GM23338 (cell line): ENCODE measurements around the gene GASK1B. TPM values are rescaled to one million over a fixed set of nuclear protein-coding genes. Genes with fewer than 3 reads are reported as not detected.

ENCODE experiments used
- ATAC-seq: fragments of 200-7000 bp; cut with Tn5 transposase; 3 replicates; pipeline ENCODE4 v1.9.1; 2020
- DNase-seq: peaks from one replicate; pipeline ENCODE4 v3.0.0-alpha.2; 2015; ENCODE audit warnings: low spot score
- H2AFZ ChIP-seq: fragments of 200-600 bp; sonication (generic); 2 replicates; pipeline ENCODE4 v1.8.0; 2016; ENCODE audit warnings: antibody characterized with exemption, mild to moderate bottlenecking, moderate library complexity
- H3F3A ChIP-seq: fragments of 200-600 bp; sonication (generic); replicated peaks from 2 replicates; pipeline ENCODE4 v1.8.0; 2017; ENCODE audit warnings: antibody characterized with exemption, mixed run types, low read depth
- H3K27ac ChIP-seq: fragments of 200-600 bp; sonication (generic); 2 replicates; pipeline ENCODE4 v1.6.1; 2016; ENCODE audit warnings: low read depth
- H3K27me3 ChIP-seq: fragments of 200-600 bp; sonication (generic); 2 replicates; pipeline ENCODE4 v1.8.0; 2016; ENCODE audit warnings: mild to moderate bottlenecking, mixed run types, moderate library complexity; ENCODE audit not compliant: insufficient read depth
- H3K36me3 ChIP-seq: fragments of 200-600 bp; sonication (generic); 2 replicates; pipeline ENCODE4 v1.8.0; 2016; ENCODE audit warnings: mild to moderate bottlenecking; ENCODE audit not compliant: insufficient read depth
- H3K4me1 ChIP-seq: fragments of 200-600 bp; sonication (generic); 2 replicates; pipeline ENCODE4 v1.8.0; 2016; ENCODE audit warnings: mild to moderate bottlenecking, moderate library complexity; ENCODE audit not compliant: insufficient read depth
- H3K4me2 ChIP-seq: fragments of 200-600 bp; sonication (generic); 2 replicates; pipeline ENCODE4 v1.7.1; 2017; ENCODE audit warnings: mixed run types
- H3K4me3 ChIP-seq: fragments of 200-600 bp; sonication (generic); 2 replicates; pipeline ENCODE4 v1.6.1; 2016; ENCODE audit warnings: mixed run types
- H3K79me2 ChIP-seq: fragments of 200-600 bp; sonication (generic); replicated peaks from 2 replicates; pipeline ENCODE4 v1.8.0; 2017; ENCODE audit warnings: mild to moderate bottlenecking; ENCODE audit not compliant: insufficient read depth
- H3K9me2 ChIP-seq: fragments of 200-600 bp; sonication (generic); 2 replicates; pipeline ENCODE4 v1.8.0; 2017; ENCODE audit not compliant: insufficient read depth
- H4K20me1 ChIP-seq: fragments of 200-600 bp; sonication (generic); replicated peaks from 2 replicates; pipeline ENCODE4 v1.8.0; 2017; ENCODE audit warnings: mild to moderate bottlenecking; ENCODE audit not compliant: insufficient read depth
- H3K27ac Mint-ChIP-seq: 2 replicates; pipeline ENCODE4 v1.8.0; 2020; ENCODE audit warnings: inconsistent platforms, mild to moderate bottlenecking, moderate library complexity, mixed read lengths
- H3K27me3 Mint-ChIP-seq: 3 replicates; pipeline ENCODE4 v1.8.0; 2022; ENCODE audit warnings: low read depth, mild to moderate bottlenecking, moderate library complexity, mixed read lengths, inconsistent platforms; ENCODE audit not compliant: insufficient read depth, poor library complexity
- H3K36me3 Mint-ChIP-seq: 3 replicates; pipeline ENCODE4 v1.8.0; 2021; ENCODE audit warnings: low read depth, mild to moderate bottlenecking, inconsistent platforms, moderate library complexity, mixed read lengths
- H3K4me1 Mint-ChIP-seq: 3 replicates; pipeline ENCODE4 v1.8.0; 2020; ENCODE audit warnings: mild to moderate bottlenecking, inconsistent platforms, mixed read lengths
- H3K4me3 Mint-ChIP-seq: 3 replicates; pipeline ENCODE4 v1.8.0; 2021; ENCODE audit warnings: moderate library complexity, mild to moderate bottlenecking, inconsistent platforms, mixed read lengths
- H3K9me3 Mint-ChIP-seq: 3 replicates; pipeline ENCODE4 v1.8.0; 2020; ENCODE audit warnings: moderate library complexity, mild to moderate bottlenecking, inconsistent platforms, mixed read lengths
- JUNB ChIP-seq: IDR thresholded peaks from one replicate; pipeline ENCODE4 v1.6.1; 2016; ENCODE audit warnings: antibody characterized with exemption; ENCODE audit not compliant: unreplicated experiment
- REST ChIP-seq: IDR thresholded peaks from one replicate; pipeline ENCODE4 v1.6.1; 2018; ENCODE audit warnings: antibody characterized with exemption; ENCODE audit not compliant: unreplicated experiment
- STAT1 ChIP-seq: IDR thresholded peaks from one replicate; pipeline ENCODE4 v1.6.1; 2016; ENCODE audit warnings: antibody characterized with exemption; ENCODE audit not compliant: unreplicated experiment
- ZNF331 ChIP-seq: fragments of 250-450 bp; sonication (Bioruptor Pico); IDR thresholded peaks from 2 replicates; pipeline ENCODE4 v1.5.0; 2020; ENCODE audit warnings: low read depth, mild to moderate bottlenecking, moderate library complexity
- ZNF462 ChIP-seq: fragments of 250-450 bp; sonication (Bioruptor Pico); IDR thresholded peaks from 2 replicates; pipeline ENCODE4 v1.5.0; 2020; ENCODE audit warnings: mild to moderate bottlenecking, moderate library complexity
- polyA plus RNA-seq: library from polyadenylated mRNA; unstranded; fragments of >200 nt; fragmentation: Nextera tagmentation; extraction: Ambion mirVana; gene quantifications from 2 replicates; pipeline ENCODE4 v1.2.1, GENCODE V29; 2016
- total RNA-seq: library from RNA; depleted of rRNA; stranded (reverse); fragments of >200 nt; shearing (Covaris generic); gene quantifications from 2 replicates; pipeline ENCODE4 v1.2.3, GENCODE V29; 2014
- TF ChIP-seq, protein P1 (sequence below), 2 experiments: fragments of 200-600 bp in 1 of 2; sonication (generic) in 1 of 2; conservative IDR thresholded peaks; 2 replicates each; pipeline versions ENCODE4 v1.5.1 to v1.6.1; 2016 to 2017; ENCODE audit warnings: antibody characterized with exemption in 2 of 2, low read depth in 2 of 2, mild to moderate bottlenecking in 2 of 2, moderate library complexity in 1 of 2

GASK1B gene
- total and polyA plus RNA-seq, 2 experiments from 2014 or later: not detected

DNA sequence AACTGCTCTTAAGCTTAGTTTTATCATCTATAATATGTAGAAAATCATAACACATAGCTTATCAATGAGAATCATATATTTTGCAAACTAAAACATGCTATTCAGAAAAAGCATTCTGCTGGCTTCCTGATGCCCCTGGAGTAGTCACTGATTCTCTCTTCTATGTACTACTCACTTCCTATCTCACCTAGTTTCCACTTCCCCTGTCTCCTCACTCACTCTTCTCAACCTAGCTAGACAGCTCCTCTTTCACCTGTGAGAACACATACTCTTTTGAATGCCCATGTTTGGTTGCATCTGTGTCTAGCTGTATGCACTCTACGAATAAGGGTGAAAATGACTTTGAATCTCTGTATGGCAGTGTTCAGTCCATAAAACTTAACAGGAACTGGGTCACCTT lies 46.8 kb upstream of the GASK1B start (continued):
- TF ChIP-seq REST (no peak), ZNF331 (CRISPR knock-in tag) (no peak)
- TF ChIP-seq, protein P1, sequence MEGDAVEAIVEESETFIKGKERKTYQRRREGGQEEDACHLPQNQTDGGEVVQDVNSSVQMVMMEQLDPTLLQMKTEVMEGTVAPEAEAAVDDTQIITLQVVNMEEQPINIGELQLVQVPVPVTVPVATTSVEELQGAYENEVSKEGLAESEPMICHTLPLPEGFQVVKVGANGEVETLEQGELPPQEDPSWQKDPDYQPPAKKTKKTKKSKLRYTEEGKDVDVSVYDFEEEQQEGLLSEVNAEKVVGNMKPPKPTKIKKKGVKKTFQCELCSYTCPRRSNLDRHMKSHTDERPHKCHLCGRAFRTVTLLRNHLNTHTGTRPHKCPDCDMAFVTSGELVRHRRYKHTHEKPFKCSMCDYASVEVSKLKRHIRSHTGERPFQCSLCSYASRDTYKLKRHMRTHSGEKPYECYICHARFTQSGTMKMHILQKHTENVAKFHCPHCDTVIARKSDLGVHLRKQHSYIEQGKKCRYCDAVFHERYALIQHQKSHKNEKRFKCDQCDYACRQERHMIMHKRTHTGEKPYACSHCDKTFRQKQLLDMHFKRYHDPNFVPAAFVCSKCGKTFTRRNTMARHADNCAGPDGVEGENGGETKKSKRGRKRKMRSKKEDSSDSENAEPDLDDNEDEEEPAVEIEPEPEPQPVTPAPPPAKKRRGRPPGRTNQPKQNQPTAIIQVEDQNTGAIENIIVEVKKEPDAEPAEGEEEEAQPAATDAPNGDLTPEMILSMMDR (conservative IDR thresholded peaks at IDR 0.05; ENCODE audit: low read depth in 2 of 2): no peak

DNA sequence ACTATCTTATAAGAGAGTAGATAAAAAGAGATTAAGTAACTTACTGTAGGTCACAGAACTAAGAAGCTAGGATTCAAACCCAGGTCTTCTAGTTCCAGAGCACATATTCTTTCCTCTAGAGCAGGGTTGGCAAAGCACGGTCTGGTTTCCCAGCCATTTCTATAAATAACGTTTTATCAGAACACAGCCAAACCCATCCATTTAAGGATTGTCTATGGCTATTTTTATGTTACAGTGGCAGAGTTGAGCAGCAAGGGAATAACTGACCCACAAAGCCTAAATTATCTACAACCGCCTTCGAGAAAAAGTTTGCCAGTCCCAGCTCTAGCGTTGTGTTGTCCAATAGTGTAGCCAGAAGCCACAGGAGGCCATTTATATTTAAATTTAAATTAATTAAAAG lies 44.9 kb upstream of the GASK1B start:
- H4K20me1 ChIP-seq: no peaks in the 10 kb centered on the region
- H3K27me3 ChIP-seq: no peaks in the 10 kb centered on the region
- Mint-ChIP-seq H3K27me3 (no peaks in the 10 kb centered on the region), H3K4me1 (peaks cover 9% of the 10 kb centered on the region), H3K4me3 (no peak overlapping the region), H3K9me3 (no peaks in the 10 kb centered on the region), H3K36me3 (no peaks in the 10 kb centered on the region), H3K27ac (no peak overlapping the region)
- peaks cover 3% of the 10 kb centered on the region; the same call in 1 of the 2 replicates for H3K9me2 ChIP-seq
- H3K4me2 ChIP-seq: no peak overlapping the region
- H3K4me3 ChIP-seq: no peak overlapping the region
- H3K27ac ChIP-seq: no peak overlapping the region
- no peaks in the 10 kb centered on the region for H3K79me2 ChIP-seq
- H3K36me3 ChIP-seq: no peaks in the 10 kb centered on the region
- DNase-seq (no peak), ATAC-seq (no peak)
- H3K4me1 ChIP-seq: peaks cover 10% of the 10 kb centered on the region; the same call in 1 of the 2 replicates
- H3F3A ChIP-seq: no peaks in the 10 kb centered on the region
- H2AFZ ChIP-seq: no peak overlapping the region
- TF ChIP-seq JUNB (no peak), REST (no peak), STAT1 (no peak), ZNF462 (CRISPR knock-in tag) (no peak)
- TF ChIP-seq, protein P1 (conservative IDR thresholded peaks at IDR 0.05; ENCODE audit: low read depth in 2 of 2): no peak
